OCI-LY1 (cell line): ENCODE measurements around the gene LCAT.
A peak's percentile ranks its signal among the peaks of the same experiment; 100 is the strongest.

Experiments used
- H2AFZ ChIP-seq: fragments of 200-600 bp; sonication (generic), shearing (Covaris generic); 2 replicates; pipeline ENCODE4 v1.6.0; 2014; ENCODE audit warnings: antibody characterized with exemption, mild to moderate bottlenecking, low read length
- H3F3A ChIP-seq: fragments of 200-600 bp; sonication (generic), shearing (Covaris generic); 2 replicates; pipeline ENCODE4 v1.6.0; 2014; ENCODE audit warnings: mild to moderate bottlenecking, antibody characterized with exemption, low read length, moderate library complexity; ENCODE audit not compliant: insufficient read depth
- H3K27ac ChIP-seq: fragments of 200-600 bp; sonication (generic); 2 replicates; pipeline ENCODE4 v1.5.1; 2014; ENCODE audit warnings: low read length, mixed run types, mild to moderate bottlenecking, low read depth; ENCODE audit not compliant: poor library complexity, severe bottlenecking
- H3K27me3 ChIP-seq: fragments of 200-600 bp; sonication (generic); 2 replicates; pipeline ENCODE4 v1.6.0; 2014; ENCODE audit warnings: antibody characterized with exemption, mild to moderate bottlenecking, low read length, moderate library complexity; ENCODE audit not compliant: insufficient read depth
- H3K36me3 ChIP-seq: fragments of 200-600 bp; sonication (generic); 2 replicates; pipeline ENCODE4 v1.6.1; 2014; ENCODE audit warnings: mild to moderate bottlenecking, antibody characterized with exemption, low read length, moderate library complexity, mixed read lengths; ENCODE audit not compliant: insufficient read depth
- H3K4me1 ChIP-seq: fragments of 200-600 bp; sonication (generic); 2 replicates; pipeline ENCODE4 v1.5.1; 2014; ENCODE audit warnings: mild to moderate bottlenecking, low read length, moderate library complexity; ENCODE audit not compliant: insufficient read depth, severe bottlenecking
- H3K4me2 ChIP-seq: fragments of 200-600 bp; sonication (generic), shearing (Covaris generic); 2 replicates; pipeline ENCODE4 v1.6.1; 2014; ENCODE audit warnings: low read length
- H3K4me3 ChIP-seq: fragments of 200-600 bp; sonication (generic); 2 replicates; pipeline ENCODE4 v1.5.1; 2014; ENCODE audit warnings: low read length, low read depth, mild to moderate bottlenecking, mixed read lengths; ENCODE audit not compliant: poor library complexity, severe bottlenecking
- H3K79me2 ChIP-seq: fragments of 200-600 bp; shearing (Covaris generic); 2 replicates; pipeline ENCODE4 v1.6.1; 2016; ENCODE audit warnings: mixed run types, low read length, mixed read lengths; ENCODE audit not compliant: insufficient read depth
- H3K9ac ChIP-seq: fragments of 200-600 bp; sonication (generic), shearing (Covaris generic); 2 replicates; pipeline ENCODE4 v1.6.1; 2014; ENCODE audit warnings: mild to moderate bottlenecking, low read length, mixed read lengths
- H3K9me2 ChIP-seq: fragments of 200-600 bp; sonication (generic), shearing (Covaris generic); 2 replicates; pipeline ENCODE4 v1.6.1; 2014; ENCODE audit warnings: low read depth, mild to moderate bottlenecking, low read length, mixed read lengths
- H3K9me3 ChIP-seq: fragments of 200-600 bp; shearing (Covaris generic); 2 replicates; pipeline ENCODE4 v1.6.1; 2014; ENCODE audit warnings: low read length, mixed read lengths
- H4K20me1 ChIP-seq: fragments of 200-600 bp; sonication (generic), shearing (Covaris generic); 2 replicates; pipeline ENCODE4 v1.6.0; 2016; ENCODE audit warnings: mild to moderate bottlenecking, low read length; ENCODE audit not compliant: insufficient read depth
- CTCF ChIP-seq: fragments of 200-600 bp; sonication (generic), shearing (Covaris generic); IDR thresholded peaks from 2 replicates; pipeline ENCODE4 v1.5.1; 2017; ENCODE audit warnings: mild to moderate bottlenecking, antibody characterized with exemption, low read length, moderate library complexity, mixed read lengths
- EZH2 ChIP-seq: fragments of 200-600 bp; sonication (generic), shearing (Covaris generic); IDR thresholded peaks from 2 replicates; pipeline ENCODE4 v1.8.0; 2017; ENCODE audit warnings: borderline replicate concordance, mixed run types, mild to moderate bottlenecking, antibody characterized with exemption, low read length, moderate library complexity, mixed read lengths

Gene LCAT

GRCh38 chr16:67942200-67942509, 1.8 kb downstream of the LCAT start:
- no peak overlapping the region for H3K4me2 ChIP-seq
- no peak overlapping the region for H3K4me3 ChIP-seq
- no peaks in the 10 kb centered on the region for H3K9me3 ChIP-seq
- H3K79me2 ChIP-seq = no peaks in the 10 kb centered on the region
- H3K4me1 ChIP-seq = peaks cover 43% of the 10 kb centered on the region
- no peak overlapping the region for H2AFZ ChIP-seq
- H3K27ac ChIP-seq = no peak overlapping the region
- H3K9ac ChIP-seq = no peak overlapping the region; the same call in 1 of the 2 replicates
- no peaks in the 10 kb centered on the region for H3K27me3 ChIP-seq
- peaks cover 14% of the 10 kb centered on the region; the same call in 1 of the 2 replicates for H3K36me3 ChIP-seq
- no peaks in the 10 kb centered on the region for H3F3A ChIP-seq
- H4K20me1 ChIP-seq = no peaks in the 10 kb centered on the region
- H3K9me2 ChIP-seq = no peaks in the 10 kb centered on the region
- TF ChIP-seq EZH2 (no peak), CTCF (peak; percentile 85)

DNA sequence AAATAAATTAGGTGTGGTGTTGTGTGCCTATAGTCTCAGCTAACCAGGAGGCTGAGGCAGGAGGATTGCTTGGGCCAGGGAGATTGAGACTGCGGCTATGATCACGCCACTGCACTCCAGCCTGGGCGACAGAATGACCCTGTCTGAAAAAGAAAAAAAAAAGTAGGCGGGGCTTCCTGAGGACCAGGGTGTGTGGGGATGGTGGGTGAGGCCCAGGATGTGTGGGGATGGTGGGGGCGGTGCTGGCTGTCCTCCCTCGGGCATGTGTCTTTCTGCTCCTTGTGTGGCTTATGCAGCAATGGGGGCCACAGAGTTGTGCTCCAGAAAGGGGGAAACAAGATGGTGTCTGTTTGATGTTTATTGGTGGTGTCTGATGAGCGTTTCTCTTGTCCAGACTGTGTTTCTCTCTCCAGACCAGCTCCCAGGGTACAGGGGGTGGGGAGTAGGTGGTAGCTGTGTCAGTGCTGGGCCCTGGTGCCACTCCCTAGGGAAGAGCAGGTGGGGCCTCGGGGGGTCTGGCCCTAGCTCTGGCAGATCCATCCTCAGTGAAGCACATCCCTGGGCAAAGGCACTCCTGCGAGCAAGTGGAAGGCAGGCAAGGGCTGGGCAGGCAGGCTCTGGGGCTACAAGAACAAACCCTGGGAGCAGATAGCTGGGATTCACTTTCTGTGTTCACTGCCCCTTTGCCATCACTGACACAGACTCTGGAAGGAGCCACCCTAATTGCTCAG, 2.3 kb downstream of the LCAT start:
- no peaks in the 10 kb centered on the region for H3K9me3 ChIP-seq
- no peaks in the 10 kb centered on the region for H3K9me2 ChIP-seq
- H3F3A ChIP-seq = no peaks in the 10 kb centered on the region
- H2AFZ ChIP-seq = no peak overlapping the region
- H3K4me1 ChIP-seq = peaks cover 48% of the 10 kb centered on the region
- H4K20me1 ChIP-seq = no peaks in the 10 kb centered on the region
- peak overlapping the region; percentile 11 for H3K27ac ChIP-seq
- no peak overlapping the region; the same call in 1 of the 2 replicates for H3K9ac ChIP-seq
- no peak for TF ChIP-seq EZH2
- TF ChIP-seq CTCF = no peak
- no peak overlapping the region for H3K4me2 ChIP-seq
- H3K36me3 ChIP-seq = peaks cover 14% of the 10 kb centered on the region; the same call in 1 of the 2 replicates
- H3K27me3 ChIP-seq = no peaks in the 10 kb centered on the region
- H3K79me2 ChIP-seq = no peaks in the 10 kb centered on the region
- no peak overlapping the region for H3K4me3 ChIP-seq

GRCh38 chr16:67940446-67941089, 3.4 kb downstream of the LCAT start:
- H3K9me2 ChIP-seq = no peaks in the 10 kb centered on the region
- H3K4me2 ChIP-seq = peak overlapping the region; percentile 51; the same call in 1 of the 2 replicates
- TF ChIP-seq EZH2 (no peak), CTCF (no peak)
- H3K36me3 ChIP-seq = peaks cover 12% of the 10 kb centered on the region; the same call in 1 of the 2 replicates
- peak overlapping the region; percentile 48 for H3K27ac ChIP-seq
- no peaks in the 10 kb centered on the region for H3K79me2 ChIP-seq
- H3K27me3 ChIP-seq = no peaks in the 10 kb centered on the region
- H3K4me1 ChIP-seq = peaks cover 48% of the 10 kb centered on the region
- H3F3A ChIP-seq = no peaks in the 10 kb centered on the region
- H4K20me1 ChIP-seq = no peaks in the 10 kb centered on the region
- H3K9me3 ChIP-seq = no peaks in the 10 kb centered on the region
- H2AFZ ChIP-seq = no peak overlapping the region
- H3K4me3 ChIP-seq = no peak overlapping the region
- peak overlapping the region; percentile 5; the same call in 1 of the 2 replicates for H3K9ac ChIP-seq
